Endothelial cell of umbilical vein (primary cell): ENCODE data around the gene MYOM3. TPM values are rescaled to one million over a fixed set of nuclear protein-coding genes. Genes with fewer than 3 reads are reported as not detected.
"Not testable (repeated sequence)": the region's sequence is repeated elsewhere in the genome, so short reads cannot be mapped to it uniquely, and the experiment has no call there.

Source experiments
- BruUV-seq: library from RNA; stranded (reverse); fragments of 400-500 nt; replicated peaks from 2 replicates; lab custom pipeline; 2021; lab: Mats Ljungman, UMichigan
- CTCF ChIA-PET: fragments of 300-600, 350-600 bp; sonication (Branson Sonifier 250); formaldehyde crosslinking; loops from one replicate; lab custom pipeline; 2021; ENCODE audit warnings: antibody characterized with exemption, inconsistent platforms; lab: Charles Lee
- POLR2A ChIA-PET: fragments of 300-600, 350-600 bp; sonication (Branson Sonifier 250); formaldehyde crosslinking; loops from one replicate; lab custom pipeline; 2021; ENCODE audit warnings: antibody characterized with exemption, inconsistent platforms; lab: Charles Lee
- DNase-seq: peaks from one replicate; pipeline ENCODE4 v3.0.0-alpha.2; 2011; ENCODE audit warnings: low read depth, low spot score
- FAIRE-seq: peaks from 2 replicates; lab custom pipeline; 2011; peaks lifted over from hg19 to GRCh38; lab: Jason Lieb, UNC
- H2AFZ ChIP-seq: 2 replicates; pipeline ENCODE4 v1.6.0; 2012; ENCODE audit warnings: low read depth, low read length, control low read depth, inconsistent platforms
- H3K27ac ChIP-seq: 2 replicates; pipeline ENCODE4 v1.5.1; 2011; ENCODE audit warnings: low read depth, mild to moderate bottlenecking, control low read depth, low read length, moderate library complexity; ENCODE audit not compliant: insufficient read depth
- H3K27me3 ChIP-seq, 2 experiments: 2 replicates each; pipeline versions ENCODE4 v1.6.0 to v1.6.1; 2011; ENCODE audit warnings: low read length in 2 of 2, mixed read lengths in 1 of 2; ENCODE audit not compliant: control insufficient read depth in 2 of 2, insufficient read depth in 2 of 2
- H3K36me3 ChIP-seq, 2 experiments: 2 replicates in 1 of 2; 3 replicates in 1 of 2; pipeline ENCODE4 v1.5.1; 2011; ENCODE audit warnings: low read length in 2 of 2, mild to moderate bottlenecking in 1 of 2, moderate library complexity in 1 of 2; ENCODE audit not compliant: control insufficient read depth in 2 of 2, insufficient read depth in 2 of 2; ENCODE audit errors: extremely low read depth in 1 of 2
- H3K4me1 ChIP-seq: 3 replicates; pipeline ENCODE4 v1.5.1; 2011; ENCODE audit warnings: mild to moderate bottlenecking, low read length; ENCODE audit not compliant: control insufficient read depth, insufficient read depth; ENCODE audit errors: extremely low read depth
- H3K4me2 ChIP-seq: 2 replicates; pipeline ENCODE4 v1.6.1; 2011; ENCODE audit warnings: low read length, control low read depth, mixed read lengths; ENCODE audit not compliant: insufficient read depth
- H3K4me3 ChIP-seq, 3 experiments: fragments of 200-600 bp in 1 of 3; sonication (generic), shearing (Covaris generic) in 1 of 3; replicated peaks in 1 of 3; 2 replicates each; pipeline ENCODE4 v1.5.1; 2011 to 2016; ENCODE audit warnings: control low read depth in 3 of 3, low read length in 3 of 3, mild to moderate bottlenecking in 2 of 3, inconsistent platforms in 1 of 3, low read depth in 1 of 3, moderate library complexity in 1 of 3; ENCODE audit not compliant: insufficient read depth in 1 of 3
- H3K79me2 ChIP-seq: 2 replicates; pipeline ENCODE4 v1.6.0; 2012; ENCODE audit warnings: low read length, inconsistent platforms; ENCODE audit not compliant: control insufficient read depth, insufficient read depth
- H3K9ac ChIP-seq: replicated peaks from 2 replicates; pipeline ENCODE3; 2011; ENCODE audit warnings: low read length, control low read depth; ENCODE audit not compliant: insufficient read depth; ENCODE audit errors: extremely low read depth
- H3K9me1 ChIP-seq: replicated peaks from 3 replicates; pipeline ENCODE4 v1.6.0; 2011; ENCODE audit warnings: mild to moderate bottlenecking, low read length; ENCODE audit not compliant: control insufficient read depth, insufficient read depth; ENCODE audit errors: extremely low read depth
- H3K9me3 ChIP-seq: replicated peaks from 2 replicates; pipeline ENCODE4 v1.5.1; 2012; ENCODE audit warnings: low read length, inconsistent platforms; ENCODE audit not compliant: control insufficient read depth, insufficient read depth
- H4K20me1 ChIP-seq: replicated peaks from 2 replicates; pipeline ENCODE3; 2011; ENCODE audit warnings: mild to moderate bottlenecking, low read length; ENCODE audit not compliant: control insufficient read depth, insufficient read depth; ENCODE audit errors: extremely low read depth
- CTCF ChIP-seq, 2 donors: IDR thresholded peaks; 1 replicate in 1 of 2; 2 replicates in 1 of 2; pipeline ENCODE4 v1.5.1; 2011; ENCODE audit warnings: low read length in 2 of 2, mild to moderate bottlenecking in 2 of 2, moderate library complexity in 2 of 2, control low read depth in 1 of 2, inconsistent platforms in 1 of 2, low read depth in 1 of 2; ENCODE audit not compliant: insufficient read depth in 1 of 2; ENCODE audit errors: extremely low read depth in 1 of 2
- EZH2 ChIP-seq: IDR thresholded peaks from 2 replicates; pipeline ENCODE4 v1.6.1; 2012; ENCODE audit warnings: borderline replicate concordance, low read depth, mild to moderate bottlenecking, moderate library complexity, low read length, inconsistent platforms; ENCODE audit not compliant: severe bottlenecking
- FOS ChIP-seq: IDR thresholded peaks from 2 replicates; pipeline ENCODE4 v1.6.1; 2011; ENCODE audit warnings: mild to moderate bottlenecking, low read length, moderate library complexity, borderline replicate concordance; ENCODE audit not compliant: insufficient read depth
- GATA2 ChIP-seq: IDR thresholded peaks from 2 replicates; pipeline ENCODE4 v1.7.0; 2011; ENCODE audit warnings: low read depth, mild to moderate bottlenecking, moderate library complexity, mixed read lengths, low read length; ENCODE audit not compliant: insufficient read length, insufficient read depth
- JUN ChIP-seq: IDR thresholded peaks from 2 replicates; pipeline ENCODE4 v1.6.1; 2011; ENCODE audit warnings: borderline replicate concordance, low read depth; ENCODE audit not compliant: insufficient read length, insufficient read depth
- MAX ChIP-seq: IDR thresholded peaks from 2 replicates; pipeline ENCODE4 v1.6.1; 2011; ENCODE audit not compliant: insufficient read depth, insufficient read length
- MYC ChIP-seq: IDR thresholded peaks from one replicate; pipeline ENCODE4 v1.6.1; 2011; ENCODE audit warnings: mild to moderate bottlenecking, low read depth, low read length
- POLR2A ChIP-seq: IDR thresholded peaks from 2 replicates; pipeline ENCODE4 v1.6.1; 2012; ENCODE audit warnings: low read depth, mild to moderate bottlenecking, control low read depth, low read length
- POLR2AphosphoS5 ChIP-seq: IDR thresholded peaks from 2 replicates; pipeline ENCODE4 v1.6.1; 2012; ENCODE audit warnings: low read depth, mild to moderate bottlenecking, control low read depth, low read length, moderate library complexity; ENCODE audit not compliant: insufficient read depth
- dilution Hi-C: fragments of 300-500 bp; cut with MboI; formaldehyde crosslinking; loops from one replicate; pipeline ENCODE4 v1.15.0; 2019; ENCODE audit warnings: low sequenced_read_pairs; ENCODE audit not compliant: extremely low pct_ligation_motif_present
- intact Hi-C: fragments of 100-400 bp; cut with micrococcal nuclease; formaldehyde crosslinking; loops from one replicate; pipeline ENCODE4 v1.10.0; 2022
- polyA plus RNA-seq, 4 experiments: library from polyadenylated mRNA; depleted of rRNA in 3 of 4; stranded (reverse) in 3 of 4; unstranded in 1 of 4; fragments of >200 nt; gene quantifications; 2 replicates each; pipeline versions ENCODE4 v1.2.1 to v1.2.3, GENCODE V29; 2011 to 2012; ENCODE audit warnings: missing spikeins in 1 of 4
- total RNA-seq: library from RNA; stranded (reverse); gene quantifications from 2 replicates; pipeline ENCODE4 v1.2.3, GENCODE V29; 2021

The MYOM3 gene
- total and polyA plus RNA-seq, 2 donors (not counting 3 experiments of a cell fraction or from before 2014, with no cell fraction given), result 0.11 to 0.40 TPM

- no TSS peak for BruUV-seq
- Histone ChIP-seq H3K9me3 (no peaks in the 10 kb centered on the region), H3K27ac (no peak overlapping the region), H2AFZ (no peak overlapping the region), H3K79me2 (no peaks in the 10 kb centered on the region), H3K27me3 (peaks cover 0 to 1% of the 10 kb centered on the region in 2 experiments), H4K20me1 (no peaks in the 10 kb centered on the region), H3K4me1 (peaks cover 2% of the 10 kb centered on the region), H3K36me3 (no peaks in the 10 kb centered on the region), H3K4me2 (no peak overlapping the region), H3K9me1 (no peaks in the 10 kb centered on the region), H3K4me3 (no peak overlapping the region), H3K9ac (no peak overlapping the region)
- TF ChIP-seq GATA2, result no peak
- TF ChIP-seq EZH2, result no peak
- no peak for TF ChIP-seq CTCF (IDR thresholded peaks at IDR 0.05; ENCODE audit: extremely low read depth in 1 of 2, insufficient read depth in 1 of 2, low read depth in 1 of 2, low read length in 2 of 2)
- no peak for TF ChIP-seq JUN
- no peak for TF ChIP-seq FOS
- no peak for TF ChIP-seq MAX
- TF ChIP-seq MYC, result no peak
- TF ChIP-seq POLR2AphosphoS5, result no peak
- no peak for TF ChIP-seq POLR2A
- CTCF ChIA-PET, result interaction anchor here (0.7 to 2.3 kb wide), 3 partner anchors 13 to 178 kb away, joined by 3 to 10 read pairs (median 4); no protein-coding TSS in a partner anchor
- dilution Hi-C loops (no loop called here), intact Hi-C loops (no loop called here)
- POLR2A ChIA-PET, result no interaction called here
- DNase-seq, result no peak
- FAIRE-seq, result no peak
Measured at GRCh38 chr1:24045771-24046170, 66.2 kb downstream of the MYOM3 start.

GRCh38 chr1:24044672-24045071, 67.3 kb downstream of the MYOM3 start:
- H3K27ac ChIP-seq, H3K9me1 ChIP-seq, H3K36me3 ChIP-seq, H3K4me2 ChIP-seq, H3K79me2 ChIP-seq, FAIRE-seq, H3K4me1 ChIP-seq, H3K4me3 ChIP-seq, dilution Hi-C loops, DNase-seq, intact Hi-C loops, POLR2A ChIA-PET, H3K9ac ChIP-seq, H2AFZ ChIP-seq, H3K9me3 ChIP-seq, H3K27me3 ChIP-seq, H4K20me1 ChIP-seq, BruUV-seq: not testable (repeated sequence)
- CTCF ChIA-PET, result interaction anchor here (0.7 to 2.3 kb wide), 3 partner anchors 17 to 26 kb away, joined by 3 to 10 read pairs (median 4); no protein-coding TSS in a partner anchor
